Chondrocyte (in vitro differentiated cells): ENCODE measurements around the gene FASTK. TPM values are rescaled to one million over a fixed set of nuclear protein-coding genes. Genes with fewer than 3 reads are reported as not detected.
A peak's percentile ranks its signal among the peaks of the same experiment; 100 is the strongest.

Experiments used
- DNase-seq: peaks from one replicate; pipeline ENCODE4 v3.0.0; 2021; ENCODE audit warnings: mixed read lengths, low spot score
- H3K27ac Mint-ChIP-seq: one replicate; pipeline ENCODE4 v1.8.0; 2021; ENCODE audit warnings: mild to moderate bottlenecking, moderate library complexity, mixed read lengths; ENCODE audit not compliant: unreplicated experiment
- H3K27me3 Mint-ChIP-seq: 2 replicates; pipeline ENCODE4 v1.8.0; 2021; ENCODE audit warnings: low read depth, mixed read lengths
- H3K36me3 Mint-ChIP-seq: 2 replicates; pipeline ENCODE4 v1.8.0; 2021; ENCODE audit warnings: low read depth, mixed read lengths
- H3K4me1 Mint-ChIP-seq: 2 replicates; pipeline ENCODE4 v1.8.0; 2021; ENCODE audit warnings: low read depth, mild to moderate bottlenecking, mixed read lengths
- H3K4me3 Mint-ChIP-seq: one replicate; pipeline ENCODE4 v1.8.0; 2021; ENCODE audit warnings: mild to moderate bottlenecking, moderate library complexity, mixed read lengths; ENCODE audit not compliant: unreplicated experiment
- H3K9me3 Mint-ChIP-seq: 2 replicates; pipeline ENCODE4 v1.8.0; 2021; ENCODE audit warnings: low read depth, mixed read lengths
- CTCF ChIP-seq: fragments of 200-600 bp; sonication (generic); IDR thresholded peaks from 2 replicates; pipeline ENCODE4 v1.5.0; 2021; ENCODE audit warnings: antibody characterized with exemption, mild to moderate bottlenecking, moderate library complexity
- total RNA-seq: library from RNA; stranded (reverse); gene quantifications from 3 replicates; pipeline ENCODE4 v1.2.1, GENCODE V29; 2021

FASTK gene
- total RNA-seq, 1 donor from 2014 or later = 83.8 TPM

DNA sequence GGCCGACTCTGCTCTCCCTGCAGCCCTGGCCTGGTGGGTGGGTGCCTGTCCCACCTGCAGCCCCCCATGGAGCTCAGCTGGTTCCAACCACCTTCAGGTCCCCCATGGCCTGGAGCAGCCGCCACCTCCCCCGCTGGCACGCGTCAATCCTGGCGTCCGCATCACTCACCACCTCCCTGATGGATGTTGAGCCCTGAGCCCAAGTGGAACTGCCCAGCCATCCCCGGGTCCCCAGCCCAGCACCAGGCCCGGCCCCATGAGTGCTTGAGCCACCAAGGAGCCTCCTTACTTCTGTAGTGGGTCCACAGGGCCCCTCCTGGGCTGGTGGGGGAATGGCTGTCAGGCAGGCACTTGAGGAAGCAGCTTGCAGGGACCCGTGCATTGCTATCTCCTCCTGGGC lies 20.3 kb upstream of the FASTK start:
- TF ChIP-seq CTCF = no peak
- peaks cover 28% of the 10 kb centered on the region for H3K4me1 Mint-ChIP-seq
- peak; percentile 90 for DNase-seq
- no peaks in the 10 kb centered on the region for H3K36me3 Mint-ChIP-seq
- H3K9me3 Mint-ChIP-seq = no peaks in the 10 kb centered on the region
- H3K27me3 Mint-ChIP-seq = no peaks in the 10 kb centered on the region
- H3K4me3 Mint-ChIP-seq = no peak overlapping the region
- H3K27ac Mint-ChIP-seq = no peak overlapping the region

GRCh38 chr7:151099486-151100211 lies 19.0 kb upstream of the FASTK start:
- Mint-ChIP-seq H3K27me3 (no peaks in the 10 kb centered on the region), H3K4me1 (peaks cover 23% of the 10 kb centered on the region), H3K36me3 (no peaks in the 10 kb centered on the region), H3K9me3 (no peaks in the 10 kb centered on the region), H3K27ac (no peak overlapping the region), H3K4me3 (no peak overlapping the region)
- no peak for TF ChIP-seq CTCF
- no peak for DNase-seq

DNA sequence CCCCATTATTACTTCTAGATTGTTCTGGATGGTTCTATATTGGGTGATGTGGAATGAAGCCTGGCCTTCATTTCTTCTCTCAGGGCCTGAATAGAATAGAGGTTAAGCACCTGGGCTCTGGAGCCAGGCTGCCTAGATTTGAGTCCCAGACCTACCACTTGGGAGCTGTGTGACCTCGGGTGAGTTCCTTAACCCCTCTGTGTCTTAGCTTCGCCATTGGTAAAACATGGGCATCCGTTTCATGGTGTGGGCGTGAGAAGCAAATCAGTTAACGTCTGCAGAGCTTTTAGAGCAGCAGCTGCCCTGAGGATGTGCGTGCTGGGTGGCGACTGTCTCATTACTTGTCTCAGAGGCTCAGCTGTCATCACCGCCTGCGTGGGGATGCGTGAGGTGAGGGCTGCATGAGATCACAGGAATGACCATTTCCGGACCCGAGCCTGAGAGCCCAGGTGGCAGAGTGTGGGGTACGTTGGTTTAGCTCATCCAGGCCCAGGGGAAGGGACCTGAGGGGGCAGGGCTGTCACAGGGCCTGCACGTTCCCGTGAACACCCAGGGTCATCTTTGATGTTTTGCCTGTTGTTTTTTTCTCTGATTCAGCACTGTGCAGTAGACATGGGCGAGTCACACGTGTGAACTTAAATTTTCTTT lies 15.3 kb upstream of the FASTK start:
- H3K36me3 Mint-ChIP-seq = no peaks in the 10 kb centered on the region
- H3K27me3 Mint-ChIP-seq = no peaks in the 10 kb centered on the region
- H3K4me1 Mint-ChIP-seq = peaks cover 18% of the 10 kb centered on the region
- H3K9me3 Mint-ChIP-seq = no peaks in the 10 kb centered on the region
- TF ChIP-seq CTCF = no peak
- no peak for DNase-seq
- no peak overlapping the region for H3K4me3 Mint-ChIP-seq
- H3K27ac Mint-ChIP-seq = peak overlapping the region; percentile 59

- H3K27ac Mint-ChIP-seq = peak overlapping the region; percentile 57
Observed at GRCh38 chr7:151095123-151095797, 14.7 kb upstream of the FASTK start.

More at GRCh38 chr7:151095123-151095797, 14.7 kb upstream of the FASTK start:
- no peaks in the 10 kb centered on the region for H3K36me3 Mint-ChIP-seq
- no peak overlapping the region for H3K4me3 Mint-ChIP-seq
- H3K4me1 Mint-ChIP-seq = peaks cover 22% of the 10 kb centered on the region
- peak; percentile 18 for TF ChIP-seq CTCF
- no peak for DNase-seq
- no peaks in the 10 kb centered on the region for H3K27me3 Mint-ChIP-seq
- no peaks in the 10 kb centered on the region for H3K9me3 Mint-ChIP-seq
